ENCODE data around the gene SCYGR3.

- TF ChIP-seq CTCF (IDR thresholded peaks at IDR 0.05): no peak
- no peak for TF ChIP-seq POLR2A (IDR thresholded peaks at IDR 0.05)
Observed at GRCh38 chr2:227654426-227654825, 39.8 kb upstream of the SCYGR3 start.

All from sigmoid colon (tissue), 3 donors.